VCaP (cell line): ENCODE results near the gene PHF14.

Experiments used
- H3K27ac ChIP-seq: fragments of 450-650 bp; 2 replicates; pipeline ENCODE4 v1.5.1; 2017
- TF ChIP-seq, protein P1 (sequence below): fragments of 450-650 bp; conservative IDR thresholded peaks from 2 replicates; pipeline ENCODE4 v1.5.1; 2017; ENCODE audit warnings: mild to moderate bottlenecking, moderate library complexity

The PHF14 gene

DNA sequence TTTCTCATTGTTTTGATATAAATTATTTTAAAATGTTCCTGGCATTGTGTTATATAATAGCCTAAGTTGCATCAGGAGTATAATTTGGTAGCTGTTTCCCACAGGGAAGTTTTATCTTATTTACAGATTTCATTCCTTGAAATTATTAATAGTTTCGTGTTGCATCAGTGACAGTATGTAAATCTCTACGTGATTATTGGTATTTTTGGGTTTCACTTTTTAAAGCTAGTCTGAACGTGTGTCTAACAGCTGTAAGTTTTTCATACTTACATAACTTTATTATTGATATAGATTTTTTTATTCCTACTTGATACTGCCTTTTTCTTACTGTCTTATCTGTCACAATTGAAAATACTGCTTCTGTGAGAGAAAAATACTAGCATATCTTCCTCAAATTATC lies 167.9 kb downstream of the PHF14 start:
- H3K27ac ChIP-seq: no peak overlapping the region
- TF ChIP-seq, protein P1, sequence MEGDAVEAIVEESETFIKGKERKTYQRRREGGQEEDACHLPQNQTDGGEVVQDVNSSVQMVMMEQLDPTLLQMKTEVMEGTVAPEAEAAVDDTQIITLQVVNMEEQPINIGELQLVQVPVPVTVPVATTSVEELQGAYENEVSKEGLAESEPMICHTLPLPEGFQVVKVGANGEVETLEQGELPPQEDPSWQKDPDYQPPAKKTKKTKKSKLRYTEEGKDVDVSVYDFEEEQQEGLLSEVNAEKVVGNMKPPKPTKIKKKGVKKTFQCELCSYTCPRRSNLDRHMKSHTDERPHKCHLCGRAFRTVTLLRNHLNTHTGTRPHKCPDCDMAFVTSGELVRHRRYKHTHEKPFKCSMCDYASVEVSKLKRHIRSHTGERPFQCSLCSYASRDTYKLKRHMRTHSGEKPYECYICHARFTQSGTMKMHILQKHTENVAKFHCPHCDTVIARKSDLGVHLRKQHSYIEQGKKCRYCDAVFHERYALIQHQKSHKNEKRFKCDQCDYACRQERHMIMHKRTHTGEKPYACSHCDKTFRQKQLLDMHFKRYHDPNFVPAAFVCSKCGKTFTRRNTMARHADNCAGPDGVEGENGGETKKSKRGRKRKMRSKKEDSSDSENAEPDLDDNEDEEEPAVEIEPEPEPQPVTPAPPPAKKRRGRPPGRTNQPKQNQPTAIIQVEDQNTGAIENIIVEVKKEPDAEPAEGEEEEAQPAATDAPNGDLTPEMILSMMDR: no peak

DNA sequence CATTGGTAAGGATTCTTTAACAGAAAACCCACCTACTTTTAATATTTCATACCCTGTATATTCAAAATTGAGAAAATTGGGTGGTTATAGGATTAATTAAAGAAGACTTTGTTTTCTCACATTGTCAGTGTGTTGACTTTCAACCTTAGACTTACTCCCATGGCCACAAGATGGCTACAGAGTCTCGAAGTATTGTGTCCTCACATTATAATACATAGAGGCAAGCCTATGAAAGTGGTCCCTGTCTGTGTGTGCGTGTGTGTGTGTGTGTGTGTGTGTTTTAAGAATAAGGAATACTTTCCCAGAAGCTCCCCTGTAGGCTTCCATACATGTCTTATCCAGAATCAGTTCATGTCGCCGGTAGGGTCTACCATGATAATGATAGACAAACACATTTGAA lies 180.0 kb downstream of the PHF14 start:
- TF ChIP-seq, protein P1: peak; percentile 63
- no peak overlapping the region for H3K27ac ChIP-seq

DNA sequence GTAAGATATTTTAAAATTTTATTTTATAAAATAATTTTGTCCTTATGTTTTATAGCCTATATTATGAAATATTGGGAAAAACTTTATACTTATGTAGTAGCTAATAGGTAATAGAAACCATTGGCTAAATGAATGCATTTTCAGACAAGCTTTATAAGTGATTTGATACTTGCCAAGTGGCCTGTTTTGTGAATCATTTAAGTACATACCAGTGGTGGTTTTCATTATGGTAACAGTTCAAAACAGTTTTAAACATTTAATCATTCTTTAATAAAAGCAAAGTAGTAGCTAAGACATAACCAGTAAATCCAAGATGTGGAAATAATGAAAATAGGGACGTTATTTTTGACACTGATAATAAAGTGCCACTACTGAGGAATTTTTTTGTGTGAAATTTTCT lies 182.2 kb downstream of the PHF14 start:
- TF ChIP-seq, protein P1: no peak
- no peak overlapping the region for H3K27ac ChIP-seq

DNA sequence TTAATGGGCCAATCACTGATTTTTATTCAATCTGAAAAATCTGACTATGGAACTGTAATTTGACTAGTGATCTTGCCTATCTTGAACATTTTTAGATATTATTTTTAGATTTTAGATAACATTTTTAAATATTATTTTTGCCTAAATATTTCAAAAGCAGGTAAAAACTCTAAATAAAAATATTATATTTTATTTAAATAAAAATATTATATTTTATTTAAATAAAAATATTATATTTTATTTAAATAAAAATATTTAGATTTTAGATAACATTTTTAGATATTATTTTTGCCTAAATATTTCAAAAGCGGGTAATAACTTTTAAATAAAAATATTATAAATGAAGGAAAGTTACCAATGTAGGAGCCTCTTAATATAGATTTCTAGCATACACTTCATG lies 187.8 kb downstream of the PHF14 start:
- TF ChIP-seq, protein P1: no peak
- H3K27ac ChIP-seq: no peak overlapping the region

DNA sequence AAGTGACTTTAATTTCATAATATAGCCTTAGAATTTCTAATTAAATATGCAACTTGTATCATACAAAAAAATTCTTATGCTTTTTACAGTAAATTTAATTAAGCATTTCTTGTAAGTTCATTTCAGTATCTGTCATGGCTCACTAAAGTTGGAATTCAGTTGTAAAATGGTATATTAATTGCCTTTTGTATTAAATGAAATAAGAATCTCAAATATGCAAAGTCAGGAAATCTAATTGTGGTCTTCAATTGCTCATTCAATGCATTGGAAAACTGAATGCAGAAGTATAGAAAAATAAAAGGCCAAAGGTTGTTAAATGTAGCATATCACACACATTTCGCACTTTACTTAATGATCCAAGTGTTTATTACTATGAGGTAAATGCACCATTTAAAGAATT lies 189.5 kb downstream of the PHF14 start:
- TF ChIP-seq, protein P1: no peak
- H3K27ac ChIP-seq: no peak overlapping the region

DNA sequence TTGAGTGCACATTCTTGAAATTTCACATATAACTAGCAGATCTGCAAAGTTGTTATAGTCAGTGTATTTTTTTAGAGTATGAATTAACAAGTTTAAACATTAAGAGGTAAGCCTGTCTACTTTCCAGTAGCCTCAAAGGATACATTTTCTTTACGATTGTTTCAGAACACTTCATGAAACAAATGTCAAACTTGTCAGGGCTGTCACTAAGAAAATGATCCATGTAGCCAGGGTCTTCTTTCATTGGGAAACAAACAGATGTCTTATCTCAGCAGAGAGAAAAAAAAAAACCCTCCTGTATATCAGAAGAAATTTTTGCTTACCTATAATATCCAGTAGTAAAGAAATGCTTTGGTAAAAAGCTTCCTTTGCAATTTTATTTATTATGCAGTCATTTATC lies 192.4 kb downstream of the PHF14 start:
- TF ChIP-seq, protein P1: no peak
- H3K27ac ChIP-seq: no peak overlapping the region

DNA sequence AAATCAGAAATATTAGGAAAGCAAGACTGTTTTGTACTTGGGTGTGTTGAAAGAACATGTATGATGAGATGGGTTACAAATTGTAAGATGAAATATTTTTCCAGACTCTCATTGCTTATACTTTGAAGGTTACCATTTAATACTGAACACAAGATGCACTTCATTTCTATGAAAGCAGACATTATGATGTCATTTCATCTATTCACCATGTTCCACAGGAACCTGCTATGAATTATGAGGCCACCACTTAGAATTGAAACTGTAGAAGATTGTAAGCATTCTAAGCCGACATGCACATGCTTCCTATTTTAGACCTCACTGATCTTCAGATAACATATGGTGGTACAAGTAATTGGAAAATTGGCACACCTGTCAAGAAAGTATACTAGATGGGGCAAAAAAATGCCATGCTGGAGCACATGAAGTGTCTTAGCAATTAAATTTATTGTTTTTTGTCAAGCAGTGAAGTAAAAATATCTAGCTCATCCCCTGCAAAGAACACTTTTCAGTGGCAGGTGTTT lies 195.0 kb downstream of the PHF14 start:
- TF ChIP-seq, protein P1: no peak
- peak overlapping the region; percentile 68 for H3K27ac ChIP-seq
